Caco-2 (cell line): ENCODE results near the gene PCK1. TPM values are rescaled to one million over a fixed set of nuclear protein-coding genes. Genes with fewer than 3 reads are reported as not detected.

Source experiments
- BruUV-seq: library from RNA; stranded (reverse); fragments of 400-500 nt; replicated peaks from 2 replicates; lab custom pipeline; 2021; lab: Mats Ljungman, UMichigan
- CTCF ChIA-PET: fragments of 300-600 bp; sonication (Branson Sonifier 250); formaldehyde crosslinking; loops from one replicate; lab custom pipeline; 2022; ENCODE audit warnings: antibody characterized with exemption; lab: Charles Lee
- POLR2A ChIA-PET: fragments of 300-600 bp; sonication (Branson Sonifier 250); formaldehyde crosslinking; loops from one replicate; lab custom pipeline; 2022; ENCODE audit warnings: antibody characterized with exemption; lab: Charles Lee
- DNase-seq, 2 experiments: peaks; one replicate each; pipeline versions ENCODE4 v3.0.0 to v3.0.0-alpha.2; 2020 to 2022
- H3K27me3 ChIP-seq: replicated peaks from 2 replicates; pipeline ENCODE4 v1.6.0; 2011; ENCODE audit warnings: low read length; ENCODE audit not compliant: control insufficient read depth, insufficient read depth
- H3K36me3 ChIP-seq: 2 replicates; pipeline ENCODE4 v1.5.1; 2011; ENCODE audit warnings: low read length; ENCODE audit not compliant: control insufficient read depth, insufficient read depth
- H3K4me1 ChIP-seq: fragments of 250-450 bp; sonication (Bioruptor Pico); 2 replicates; pipeline ENCODE4 v1.5.1; 2020; ENCODE audit warnings: mild to moderate bottlenecking
- H3K4me3 ChIP-seq: 2 replicates; pipeline ENCODE4 v1.5.1; 2011; ENCODE audit warnings: low read depth, mild to moderate bottlenecking, control low read depth, low read length
- H3K9me3 ChIP-seq: fragments of 250-450 bp; sonication (Bioruptor Pico); 2 replicates; pipeline ENCODE4 v1.5.1; 2020; ENCODE audit warnings: mild to moderate bottlenecking, moderate library complexity
- H3K27ac Mint-ChIP-seq: one replicate; pipeline ENCODE4 v1.8.0; 2022; ENCODE audit warnings: mixed read lengths; ENCODE audit not compliant: unreplicated experiment
- H3K27me3 Mint-ChIP-seq: one replicate; pipeline ENCODE4 v1.8.0; 2022; ENCODE audit warnings: mixed read lengths; ENCODE audit not compliant: insufficient read depth, unreplicated experiment
- H3K36me3 Mint-ChIP-seq: one replicate; pipeline ENCODE4 v1.8.0; 2022; ENCODE audit warnings: mild to moderate bottlenecking, mixed read lengths; ENCODE audit not compliant: insufficient read depth, unreplicated experiment
- H3K4me1 Mint-ChIP-seq: one replicate; pipeline ENCODE4 v1.8.0; 2022; ENCODE audit warnings: low read depth, mixed read lengths; ENCODE audit not compliant: unreplicated experiment
- H3K4me3 Mint-ChIP-seq: one replicate; pipeline ENCODE4 v1.8.0; 2022; ENCODE audit warnings: mild to moderate bottlenecking, moderate library complexity, mixed read lengths; ENCODE audit not compliant: unreplicated experiment
- H3K9me3 Mint-ChIP-seq: one replicate; pipeline ENCODE4 v1.8.0; 2022; ENCODE audit warnings: mixed read lengths; ENCODE audit not compliant: unreplicated experiment
- CTCF ChIP-seq, 2 experiments: fragments of 200-600 bp in 1 of 2; IDR thresholded peaks; 1 replicate in 1 of 2; 2 replicates in 1 of 2; pipeline versions ENCODE4 v1.5.1 to v1.8.0; 2011 to 2022; ENCODE audit warnings: antibody characterized with exemption in 1 of 2, control low read depth in 1 of 2, inconsistent platforms in 1 of 2, low read depth in 1 of 2, low read length in 1 of 2, mild to moderate bottlenecking in 1 of 2, moderate library complexity in 1 of 2; ENCODE audit not compliant: insufficient read depth in 1 of 2, severe bottlenecking in 1 of 2, unreplicated experiment in 1 of 2
- intact Hi-C: fragments of 100-400 bp; cut with micrococcal nuclease; formaldehyde crosslinking; loops from one replicate; pipeline ENCODE4 v1.10.0; 2022; ENCODE audit not compliant: unreplicated experiment
- total RNA-seq: library from RNA; stranded (reverse); gene quantifications from 2 replicates; pipeline ENCODE4 v1.2.3, GENCODE V29; 2022

Gene PCK1
- total RNA-seq, 1 experiment from 2014 or later = not detected

GRCh38 chr20:57588596-57588995 lies 27.7 kb downstream of the PCK1 start:
- no peaks in the 10 kb centered on the region for H3K27me3 ChIP-seq

GRCh38 chr20:57589123-57589727 lies 28.3 kb downstream of the PCK1 start:
- no peak for DNase-seq
- H3K4me1 ChIP-seq = peaks cover 4% of the 10 kb centered on the region; the same call in 1 of the 2 replicates
- no peaks in the 10 kb centered on the region for H3K36me3 Mint-ChIP-seq
- H3K9me3 ChIP-seq = peaks cover 9% of the 10 kb centered on the region
- ChIA-PET POLR2A (no interaction called here), CTCF (interaction anchor here (1.5 kb wide), 1 partner anchor 77 kb away, joined by 4 read pairs; no protein-coding TSS in a partner anchor)
- no peak overlapping the region for H3K4me3 ChIP-seq
- peaks cover 6% of the 10 kb centered on the region for H3K27me3 Mint-ChIP-seq
- H3K4me1 Mint-ChIP-seq = no peaks in the 10 kb centered on the region
- intact Hi-C loops = no loop called here
- no peak overlapping the region for H3K27ac Mint-ChIP-seq
- no peaks in the 10 kb centered on the region for H3K9me3 Mint-ChIP-seq
- H3K36me3 ChIP-seq = no peaks in the 10 kb centered on the region
- H3K27me3 ChIP-seq = no peaks in the 10 kb centered on the region
- TF ChIP-seq CTCF (IDR thresholded peaks at IDR 0.05; ENCODE audit: insufficient read depth in 1 of 2, low read depth in 1 of 2, low read length in 1 of 2, severe bottlenecking in 1 of 2, unreplicated experiment in 1 of 2) = no peak
- no peak overlapping the region for H3K4me3 Mint-ChIP-seq
- BruUV-seq = no TSS peak

More at GRCh38 chr20:57588596-57588995, 27.7 kb downstream of the PCK1 start:
- Mint-ChIP-seq H3K27me3 (peaks cover 6% of the 10 kb centered on the region), H3K4me3 (no peak overlapping the region), H3K4me1 (no peaks in the 10 kb centered on the region), H3K36me3 (no peaks in the 10 kb centered on the region), H3K9me3 (no peaks in the 10 kb centered on the region), H3K27ac (no peak overlapping the region)
- TF ChIP-seq CTCF (IDR thresholded peaks at IDR 0.05; ENCODE audit: insufficient read depth in 1 of 2, low read depth in 1 of 2, low read length in 1 of 2, severe bottlenecking in 1 of 2, unreplicated experiment in 1 of 2) = no peak
- no peak for DNase-seq
- BruUV-seq = no TSS peak
- CTCF ChIA-PET = interaction anchor here (0.9 kb wide), 1 partner anchor 498 kb away, joined by 4 read pairs; no protein-coding TSS in a partner anchor
- intact Hi-C loops = no loop called here
- Histone ChIP-seq H3K36me3 (no peaks in the 10 kb centered on the region), H3K4me3 (no peak overlapping the region), H3K9me3 (peaks cover 9% of the 10 kb centered on the region), H3K4me1 (peaks cover 4% of the 10 kb centered on the region; the same call in 1 of the 2 replicates)
- POLR2A ChIA-PET = no interaction called here

- Mint-ChIP-seq H3K4me1 (no peaks in the 10 kb centered on the region), H3K27ac (no peak overlapping the region), H3K4me3 (no peak overlapping the region), H3K27me3 (peaks cover 3% of the 10 kb centered on the region), H3K9me3 (no peaks in the 10 kb centered on the region), H3K36me3 (no peaks in the 10 kb centered on the region)
- BruUV-seq = no TSS peak
- no peak for DNase-seq
- ChIA-PET POLR2A (no interaction called here), CTCF (interaction anchor here (1.5 kb wide), 1 partner anchor 77 kb away, joined by 4 read pairs; no protein-coding TSS in a partner anchor)
- H3K27me3 ChIP-seq = no peaks in the 10 kb centered on the region
- peaks cover 9% of the 10 kb centered on the region for H3K9me3 ChIP-seq
- H3K36me3 ChIP-seq = no peaks in the 10 kb centered on the region
- peaks cover 4% of the 10 kb centered on the region; the same call in 1 of the 2 replicates for H3K4me1 ChIP-seq
- intact Hi-C loops = loop anchor here (10.0 kb wide), 1 partner anchor 205 kb away; no protein-coding TSS in a partner anchor
- no peak overlapping the region for H3K4me3 ChIP-seq
- TF ChIP-seq CTCF (IDR thresholded peaks at IDR 0.05; ENCODE audit: insufficient read depth in 1 of 2, low read depth in 1 of 2, low read length in 1 of 2, severe bottlenecking in 1 of 2, unreplicated experiment in 1 of 2) = no peak
Measured at GRCh38 chr20:57589728-57590484, 29.0 kb downstream of the PCK1 start.
